ENCODE results near the gene GPR171.

The GPR171 gene

DNA sequence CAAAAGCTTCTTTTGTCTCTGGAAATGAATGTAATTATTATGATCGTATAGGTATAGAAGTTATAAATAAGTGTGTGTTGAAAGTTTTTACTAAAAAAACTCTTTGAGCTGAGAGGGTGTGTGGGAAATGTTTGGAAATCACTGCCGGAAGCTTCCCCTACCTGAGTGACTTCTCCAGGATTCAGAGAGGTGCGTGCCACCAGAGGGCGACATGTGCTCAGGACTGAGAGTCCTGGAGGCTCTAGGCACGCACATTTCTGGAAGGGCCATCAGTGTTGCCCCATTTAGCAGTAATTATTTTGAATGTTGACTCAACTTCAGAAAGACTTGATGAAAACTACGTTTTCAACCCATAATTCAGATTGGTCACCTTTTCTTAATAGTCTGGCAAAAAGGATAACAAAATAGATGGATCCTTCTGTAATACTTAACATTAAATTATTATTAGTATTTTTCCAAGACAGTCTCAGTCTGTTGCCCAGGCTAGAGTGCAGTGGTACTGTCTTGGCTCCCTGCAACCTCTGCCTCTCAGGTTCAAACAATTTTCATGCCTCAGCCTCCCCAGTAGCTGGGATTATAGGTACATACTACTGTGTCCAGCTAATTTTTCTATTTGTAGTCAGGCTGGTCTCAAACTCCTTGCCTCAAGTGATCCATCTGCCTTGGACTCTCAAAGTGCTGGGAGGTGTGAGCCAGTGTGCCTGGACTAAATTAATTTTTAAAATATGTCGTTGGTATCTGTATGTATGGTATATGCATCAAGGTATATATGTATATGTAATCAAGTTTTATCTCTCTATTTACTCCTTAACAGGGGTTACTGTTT, 34.5 kb downstream of the GPR171 start:
- H3K4me1 ChIP-seq (ENCODE audit: control insufficient read depth, insufficient read depth, low read length) = peaks cover 4% of the 10 kb centered on the region
- no peaks in the 10 kb centered on the region for H3K27me3 ChIP-seq (ENCODE audit: control insufficient read depth, insufficient read depth, low read length)
- no peak overlapping the region for H3K4me3 ChIP-seq (ENCODE audit: low read length)
- no peaks in the 10 kb centered on the region for H3K36me3 ChIP-seq (ENCODE audit: control insufficient read depth, insufficient read depth, low read length)
- H3K9me3 ChIP-seq (ENCODE audit: control insufficient read depth, low read length) = no peaks in the 10 kb centered on the region
- H3K9ac ChIP-seq (ENCODE audit: low read length) = no peak overlapping the region

- Histone ChIP-seq H3K9ac (ENCODE audit: low read length) (no peak overlapping the region), H3K9me3 (ENCODE audit: control insufficient read depth, low read length) (no peaks in the 10 kb centered on the region), H3K4me1 (ENCODE audit: control insufficient read depth, insufficient read depth, low read length) (peaks cover 4% of the 10 kb centered on the region), H3K27me3 (ENCODE audit: control insufficient read depth, insufficient read depth, low read length) (no peaks in the 10 kb centered on the region), H3K4me3 (ENCODE audit: low read length) (no peak overlapping the region), H3K36me3 (ENCODE audit: control insufficient read depth, insufficient read depth, low read length) (no peaks in the 10 kb centered on the region)
Measured at GRCh38 chr3:151166161-151166560, 36.9 kb downstream of the GPR171 start.

DNA sequence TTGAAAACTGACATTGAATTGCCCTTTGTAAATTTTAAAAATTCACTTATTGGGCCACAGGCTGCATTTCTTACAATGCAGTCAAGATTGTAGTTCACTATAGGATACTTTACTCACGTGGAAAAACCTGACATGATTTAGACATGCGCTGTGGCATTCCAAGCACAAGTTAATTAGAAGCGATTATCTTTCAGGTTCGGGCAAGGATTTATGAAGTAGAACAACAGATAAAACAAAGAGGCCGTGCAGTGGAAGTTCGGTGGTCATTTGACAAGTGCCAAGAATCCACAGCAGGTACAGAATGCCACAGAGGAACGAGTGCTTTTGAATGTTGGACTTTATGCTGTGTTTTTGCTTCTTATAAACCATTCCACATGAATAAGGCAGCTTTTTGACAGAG, 37.8 kb downstream of the GPR171 start:
- Histone ChIP-seq H3K9me3 (ENCODE audit: control insufficient read depth, low read length) (no peaks in the 10 kb centered on the region), H3K9ac (ENCODE audit: low read length) (no peak overlapping the region), H3K4me1 (ENCODE audit: control insufficient read depth, insufficient read depth, low read length) (peaks cover 4% of the 10 kb centered on the region), H3K27me3 (ENCODE audit: control insufficient read depth, insufficient read depth, low read length) (no peaks in the 10 kb centered on the region), H3K36me3 (ENCODE audit: control insufficient read depth, insufficient read depth, low read length) (no peaks in the 10 kb centered on the region), H3K4me3 (ENCODE audit: low read length) (no peak overlapping the region)

DNA sequence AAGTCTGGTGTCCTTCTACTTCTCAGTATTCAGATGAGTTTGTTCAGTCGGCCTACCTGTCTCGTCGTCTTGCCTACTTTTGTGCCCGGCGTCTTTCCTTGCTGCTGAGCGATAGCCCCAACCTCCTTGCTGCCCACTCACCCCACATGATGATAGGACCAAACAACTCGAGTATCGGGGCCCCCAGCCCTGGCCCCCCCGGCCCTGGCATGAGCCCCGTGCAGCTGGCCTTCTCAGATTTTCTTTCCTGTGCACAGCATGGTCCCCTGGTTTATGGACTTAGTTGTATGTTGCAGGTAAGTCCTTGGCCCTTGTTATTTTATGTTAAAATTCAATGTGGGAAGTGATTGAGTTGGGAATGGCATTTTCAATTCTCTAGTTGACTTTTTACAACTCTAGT, 43.2 kb downstream of the GPR171 start:
- Histone ChIP-seq H3K4me1 (ENCODE audit: control insufficient read depth, insufficient read depth, low read length) (peaks cover 5% of the 10 kb centered on the region), H3K9ac (ENCODE audit: low read length) (no peak overlapping the region), H3K36me3 (ENCODE audit: control insufficient read depth, insufficient read depth, low read length) (no peaks in the 10 kb centered on the region), H3K4me3 (ENCODE audit: low read length) (no peak overlapping the region), H3K27me3 (ENCODE audit: control insufficient read depth, insufficient read depth, low read length) (no peaks in the 10 kb centered on the region), H3K9me3 (ENCODE audit: control insufficient read depth, low read length) (no peaks in the 10 kb centered on the region)

DNA sequence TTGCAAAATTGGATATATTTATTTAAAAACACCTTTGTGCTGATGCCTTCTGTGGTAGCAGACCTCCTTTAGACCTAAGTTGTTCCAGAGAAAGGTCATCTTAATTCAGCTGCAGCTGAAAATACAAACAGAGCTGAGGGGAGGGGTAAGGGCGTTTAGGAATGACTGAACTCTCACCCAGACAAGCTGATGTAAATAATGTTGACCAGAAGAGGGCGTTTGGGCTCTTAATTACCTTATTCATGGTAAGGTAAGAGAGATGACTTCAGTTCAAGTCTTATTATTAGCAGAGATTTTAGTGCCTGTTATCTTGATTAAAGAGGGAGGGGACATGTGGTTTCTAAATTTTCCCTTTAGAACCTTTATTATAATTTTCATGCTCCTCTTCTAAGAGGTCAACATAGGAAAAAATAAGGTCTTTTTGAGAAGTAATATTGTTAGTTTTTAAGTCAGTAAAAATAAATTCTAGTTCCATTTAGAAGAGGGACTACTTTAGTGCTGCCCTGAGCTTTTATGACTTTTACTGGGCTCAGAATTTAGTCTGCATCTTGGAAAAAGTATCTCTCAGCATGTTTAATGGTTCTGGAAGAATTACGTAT, 46.3 kb downstream of the GPR171 start:
- no peaks in the 10 kb centered on the region for H3K27me3 ChIP-seq (ENCODE audit: control insufficient read depth, insufficient read depth, low read length)
- H3K36me3 ChIP-seq (ENCODE audit: control insufficient read depth, insufficient read depth, low read length) = no peaks in the 10 kb centered on the region
- H3K9me3 ChIP-seq (ENCODE audit: control insufficient read depth, low read length) = no peaks in the 10 kb centered on the region
- H3K4me1 ChIP-seq (ENCODE audit: control insufficient read depth, insufficient read depth, low read length) = peaks cover 5% of the 10 kb centered on the region
- H3K9ac ChIP-seq (ENCODE audit: low read length) = no peak overlapping the region
- no peak overlapping the region for H3K4me3 ChIP-seq (ENCODE audit: low read length)

- Histone ChIP-seq H3K36me3 (ENCODE audit: control insufficient read depth, insufficient read depth, low read length) (no peaks in the 10 kb centered on the region), H3K9me3 (ENCODE audit: control insufficient read depth, low read length) (no peaks in the 10 kb centered on the region), H3K27me3 (ENCODE audit: control insufficient read depth, insufficient read depth, low read length) (no peaks in the 10 kb centered on the region), H3K4me1 (ENCODE audit: control insufficient read depth, insufficient read depth, low read length) (peaks cover 5% of the 10 kb centered on the region), H3K4me3 (ENCODE audit: low read length) (no peak overlapping the region), H3K9ac (ENCODE audit: low read length) (no peak overlapping the region)
Measured at GRCh38 chr3:151155409-151156128, 47.4 kb downstream of the GPR171 start.

DNA sequence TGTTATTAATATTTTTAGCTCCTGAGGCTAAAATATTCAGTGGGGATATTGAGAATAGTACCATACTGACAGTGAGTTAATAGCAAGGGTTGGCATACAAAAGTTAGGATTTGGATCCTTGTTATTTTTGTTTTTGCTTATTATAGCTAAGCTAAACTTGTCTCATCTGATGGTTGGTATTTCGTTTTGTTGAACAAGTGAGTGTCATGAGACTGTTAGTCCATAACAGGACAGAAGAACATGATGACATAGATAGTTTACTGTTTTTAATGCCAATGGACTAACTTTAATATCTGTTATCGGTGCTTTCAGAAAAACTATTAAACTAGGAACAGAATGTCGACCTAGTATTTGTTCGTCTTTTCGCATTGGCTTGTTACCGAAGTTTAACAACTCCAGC, 48.5 kb downstream of the GPR171 start:
- H3K36me3 ChIP-seq (ENCODE audit: control insufficient read depth, insufficient read depth, low read length) = no peaks in the 10 kb centered on the region
- no peaks in the 10 kb centered on the region for H3K27me3 ChIP-seq (ENCODE audit: control insufficient read depth, insufficient read depth, low read length)
- H3K4me3 ChIP-seq (ENCODE audit: low read length) = no peak overlapping the region
- no peaks in the 10 kb centered on the region for H3K9me3 ChIP-seq (ENCODE audit: control insufficient read depth, low read length)
- H3K9ac ChIP-seq (ENCODE audit: low read length) = no peak overlapping the region
- peaks cover 5% of the 10 kb centered on the region for H3K4me1 ChIP-seq (ENCODE audit: control insufficient read depth, insufficient read depth, low read length)

- Histone ChIP-seq H3K9me3 (ENCODE audit: control insufficient read depth, low read length) (no peaks in the 10 kb centered on the region), H3K36me3 (ENCODE audit: control insufficient read depth, insufficient read depth, low read length) (no peaks in the 10 kb centered on the region), H3K27me3 (ENCODE audit: control insufficient read depth, insufficient read depth, low read length) (no peaks in the 10 kb centered on the region)
Measured at GRCh38 chr3:151152455-151153079, 50.4 kb downstream of the GPR171 start.

More at GRCh38 chr3:151152455-151153079, 50.4 kb downstream of the GPR171 start:
- Histone ChIP-seq H3K4me1 (ENCODE audit: control insufficient read depth, insufficient read depth, low read length) (peaks cover 5% of the 10 kb centered on the region), H3K9ac (ENCODE audit: low read length) (no peak overlapping the region), H3K4me3 (ENCODE audit: low read length) (no peak overlapping the region)
